K562 (cell line): Measurements from ENCODE around the gene UBN1. TPM values are rescaled to one million over a fixed set of nuclear protein-coding genes. Genes with fewer than 3 reads are reported as not detected.

ENCODE experiments used
- EGR1 ChIP-seq: fragments of 450-650 bp; conservative IDR thresholded peaks from 2 replicates; pipeline ENCODE4 v1.6.1; 2017; ENCODE audit warnings: mild to moderate bottlenecking
- ELF1 ChIP-seq: fragments of 200-800 bp; sonication (Bioruptor generic); IDR thresholded peaks from 2 replicates; pipeline ENCODE4 v1.6.1; 2016; ENCODE audit warnings: missing genetic modification characterization, missing compliant biosample characterization
- GTF2B ChIP-seq: IDR thresholded peaks from 2 replicates; pipeline ENCODE4 v1.6.1; 2011; ENCODE audit not compliant: insufficient read length; ENCODE audit errors: extremely low read depth
- MAFF ChIP-seq: IDR thresholded peaks from 2 replicates; pipeline ENCODE4 v1.6.1; 2012; ENCODE audit warnings: low read length, improper control_type of control experiment
- MTA3 ChIP-seq: fragments of 450-650 bp; formaldehyde crosslinking; IDR thresholded peaks from 2 replicates; pipeline ENCODE4 v1.6.1; 2017; ENCODE audit warnings: mild to moderate bottlenecking, borderline replicate concordance
- NKRF ChIP-seq: fragments of 450-650 bp; IDR thresholded peaks from 2 replicates; pipeline ENCODE4 v1.6.1; 2016; ENCODE audit warnings: borderline replicate concordance
- RAD51 ChIP-seq: fragments of 450-650 bp; IDR thresholded peaks from 2 replicates; pipeline ENCODE4 v1.7.1; 2016; ENCODE audit warnings: low read depth, mild to moderate bottlenecking, borderline replicate concordance
- SAFB ChIP-seq: fragments of 200-400 bp; formaldehyde crosslinking; IDR thresholded peaks from 2 replicates; pipeline ENCODE4 v1.6.1; 2017; ENCODE audit warnings: low read depth, low read length, borderline replicate concordance
- TBP ChIP-seq: optimal IDR thresholded peaks from 2 replicates; pipeline ENCODE3; 2011; ENCODE audit warnings: low read depth, low read length, improper control_type of control experiment
- TSHZ1 ChIP-seq: fragments of 250-450 bp; sonication (Bioruptor Pico); IDR thresholded peaks from 2 replicates; pipeline ENCODE4 v1.4.0; 2020; ENCODE audit warnings: mild to moderate bottlenecking, moderate library complexity
- ZFX ChIP-seq: sonication (generic); formaldehyde crosslinking; IDR thresholded peaks from 2 replicates; pipeline ENCODE4 v1.8.0; 2022; ENCODE audit warnings: mild to moderate bottlenecking, missing genetic modification reagents, moderate library complexity
- ZKSCAN8 ChIP-seq: fragments of 200-800 bp; sonication (Bioruptor generic); IDR thresholded peaks from 2 replicates; pipeline ENCODE4 v1.6.1; 2016; ENCODE audit warnings: missing genetic modification characterization, missing compliant biosample characterization
- ZNF77 ChIP-seq: fragments of 250-450 bp; sonication (Bioruptor Pico); IDR thresholded peaks from 2 replicates; pipeline ENCODE4 v1.5.0; 2020
- ZNF830 ChIP-seq: fragments of 250-450 bp; sonication (Bioruptor Pico); IDR thresholded peaks from 2 replicates; pipeline ENCODE4 v1.5.0; 2021; ENCODE audit warnings: mild to moderate bottlenecking
- polyA plus RNA-seq, 8 experiments: library from polyadenylated mRNA; depleted of rRNA in 4 of 8; stranded (reverse) in 5 of 8; unstranded in 3 of 8; fragments of >200 nt; fragmentation: Nextera tagmentation in 2 of 8; fragmentation: Illumina TruSeq in 1 of 8; extraction: Ambion mirVana in 2 of 8; extraction: Trizol in 1 of 8; gene quantifications; 2 replicates each; pipeline versions ENCODE4 v1.2.1 to v1.2.3, GENCODE V29; 2011 to 2014; ENCODE audit warnings: inconsistent platforms in 1 of 8, missing spikeins in 1 of 8
- total RNA-seq, 7 experiments: library from RNA; depleted of rRNA in 6 of 7; stranded (reverse); fragments of >200 nt in 6 of 7; fragmentation: Illumina TruSeq in 2 of 7; extraction: Trizol in 2 of 7; gene quantifications; 2 replicates each; pipeline versions ENCODE4 v1.2.1 to v1.2.3, GENCODE V29; 2011 to 2021; ENCODE audit warnings: low replicate concordance in 1 of 7
- TF ChIP-seq, protein P1 (sequence below): sonication (generic); formaldehyde crosslinking; IDR thresholded peaks from 2 replicates; pipeline ENCODE4 v1.8.0; 2022; ENCODE audit warnings: missing genetic modification reagents, mild to moderate bottlenecking, borderline replicate concordance

Gene UBN1
- total and polyA plus RNA-seq, 9 of the 15 experiments (the other 6 are each of a cell fraction or from before 2014, with no cell fraction given) = 1.5 to 45.7 (median 20.6) TPM

GRCh38 chr16:4870138-4870671 is 22.9 kb downstream of the UBN1 start (continued):
- TF ChIP-seq TSHZ1 (CRISPR knock-in tag) (no peak), NKRF (no peak), ELF1 (tag) (no peak), TBP (no peak), ZNF77 (no peak), MTA3 (no peak), GTF2B (no peak), ZKSCAN8 (CRISPR knock-in tag) (no peak), RAD51 (no peak), EGR1 (no peak), ZNF830 (no peak), MAFF (no peak), SAFB (no peak), ZFX (CRISPR knock-in tag) (no peak)
- TF ChIP-seq, protein P1, sequence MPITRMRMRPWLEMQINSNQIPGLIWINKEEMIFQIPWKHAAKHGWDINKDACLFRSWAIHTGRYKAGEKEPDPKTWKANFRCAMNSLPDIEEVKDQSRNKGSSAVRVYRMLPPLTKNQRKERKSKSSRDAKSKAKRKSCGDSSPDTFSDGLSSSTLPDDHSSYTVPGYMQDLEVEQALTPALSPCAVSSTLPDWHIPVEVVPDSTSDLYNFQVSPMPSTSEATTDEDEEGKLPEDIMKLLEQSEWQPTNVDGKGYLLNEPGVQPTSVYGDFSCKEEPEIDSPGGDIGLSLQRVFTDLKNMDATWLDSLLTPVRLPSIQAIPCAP (CRISPR knock-in tag) = no peak
